Measurements from ENCODE around the gene ORC3. TPM values are rescaled to one million over a fixed set of nuclear protein-coding genes. Genes with fewer than 3 reads are reported as not detected.

ORC3 gene
- total RNA-seq, 6 donors from 2014 or later: 10.3 to 27.2 (median 17.2) TPM

DNA sequence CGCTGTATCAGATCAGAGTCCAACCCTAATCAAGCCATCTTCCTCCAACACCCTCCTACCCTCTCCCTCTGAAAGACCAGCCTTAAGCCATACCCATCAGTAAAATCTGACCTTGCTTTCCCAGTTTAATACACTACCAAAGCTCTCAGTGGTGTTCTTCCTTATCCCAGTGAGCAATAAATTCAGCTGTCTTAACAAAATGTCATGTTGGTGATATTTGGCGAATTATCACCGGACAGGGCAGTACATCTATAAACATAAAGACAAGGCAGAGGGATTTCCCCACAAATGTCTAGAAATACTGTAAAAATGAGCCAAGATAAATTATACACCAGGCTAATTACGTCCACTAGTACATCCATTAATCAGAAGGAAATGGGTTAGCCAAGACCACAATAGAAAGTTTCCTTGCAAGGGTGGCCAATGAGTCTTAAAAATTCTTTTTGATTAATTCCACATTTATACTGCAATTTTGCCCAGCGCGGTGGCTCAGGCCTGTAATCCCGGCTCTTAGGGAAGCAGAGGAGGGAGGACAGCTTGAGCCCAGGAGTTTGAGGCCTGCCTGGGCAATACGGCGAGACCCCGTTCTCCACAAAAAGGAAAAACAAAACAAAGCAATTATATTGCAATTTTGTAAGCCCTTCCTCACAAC is 1.1 kb upstream of the ORC3 start:
- Histone ChIP-seq H3K27ac (peak overlapping the region; percentile 87 to 93 (median 90)), H3K4me3 (peak overlapping the region; percentile 74 to 92 (median 84)), H3K27me3 (no peaks in the 10 kb centered on the region), H3K36me3 (peaks cover 0 to 8% (median 0%) of the 10 kb centered on the region in 4 donors), H3K9me3 (no peaks in the 10 kb centered on the region), H3K4me1 (peaks cover 22 to 65% (median 36%) of the 10 kb centered on the region in 4 donors)
- 34 to 40% methylated on average over 10 of the region's 10 CpGs for WGBS, 2 donors
- TF ChIP-seq, protein P1, sequence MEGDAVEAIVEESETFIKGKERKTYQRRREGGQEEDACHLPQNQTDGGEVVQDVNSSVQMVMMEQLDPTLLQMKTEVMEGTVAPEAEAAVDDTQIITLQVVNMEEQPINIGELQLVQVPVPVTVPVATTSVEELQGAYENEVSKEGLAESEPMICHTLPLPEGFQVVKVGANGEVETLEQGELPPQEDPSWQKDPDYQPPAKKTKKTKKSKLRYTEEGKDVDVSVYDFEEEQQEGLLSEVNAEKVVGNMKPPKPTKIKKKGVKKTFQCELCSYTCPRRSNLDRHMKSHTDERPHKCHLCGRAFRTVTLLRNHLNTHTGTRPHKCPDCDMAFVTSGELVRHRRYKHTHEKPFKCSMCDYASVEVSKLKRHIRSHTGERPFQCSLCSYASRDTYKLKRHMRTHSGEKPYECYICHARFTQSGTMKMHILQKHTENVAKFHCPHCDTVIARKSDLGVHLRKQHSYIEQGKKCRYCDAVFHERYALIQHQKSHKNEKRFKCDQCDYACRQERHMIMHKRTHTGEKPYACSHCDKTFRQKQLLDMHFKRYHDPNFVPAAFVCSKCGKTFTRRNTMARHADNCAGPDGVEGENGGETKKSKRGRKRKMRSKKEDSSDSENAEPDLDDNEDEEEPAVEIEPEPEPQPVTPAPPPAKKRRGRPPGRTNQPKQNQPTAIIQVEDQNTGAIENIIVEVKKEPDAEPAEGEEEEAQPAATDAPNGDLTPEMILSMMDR (IDR thresholded peaks at IDR 0.05): no peak
- TF ChIP-seq EP300 (IDR thresholded peaks at IDR 0.05): no peak
- no peak for TF ChIP-seq POLR2A (IDR thresholded peaks at IDR 0.05)
- TF ChIP-seq POLR2AphosphoS5 (IDR thresholded peaks at IDR 0.05): no peak
- DNase-seq (no peak), ATAC-seq (ENCODE audit: low FRiP score in 2 of 2) (no peak)

DNA sequence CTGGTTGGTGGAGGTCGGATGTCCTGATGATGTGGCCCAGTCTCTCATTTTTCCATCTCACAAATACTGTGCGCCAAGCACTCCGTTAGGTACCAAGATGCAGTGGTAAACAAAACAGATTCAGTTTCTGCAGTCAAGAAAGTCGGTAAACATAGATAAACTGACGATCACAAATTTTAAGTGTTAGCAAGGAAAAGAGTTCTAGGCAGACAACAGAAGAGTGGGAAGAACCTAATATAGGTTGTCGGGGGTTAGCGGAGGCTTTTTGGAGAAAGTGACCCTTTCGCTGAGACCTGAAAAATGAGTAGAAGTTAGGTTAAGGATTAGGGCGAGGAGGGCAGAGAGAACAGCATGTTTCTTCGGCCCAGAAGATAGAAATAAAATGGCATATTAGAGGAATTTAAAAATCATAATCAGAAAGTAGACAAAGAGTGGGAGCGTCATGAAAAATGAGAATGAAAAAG is 514 bp downstream of the ORC3 start:
- TF ChIP-seq, protein P1 (IDR thresholded peaks at IDR 0.05): no peak
- TF ChIP-seq POLR2A (IDR thresholded peaks at IDR 0.05) (no peak), POLR2AphosphoS5 (IDR thresholded peaks at IDR 0.05) (no peak), EP300 (IDR thresholded peaks at IDR 0.05) (no peak)
- ATAC-seq (ENCODE audit: low FRiP score in 2 of 2): no peak
- Histone ChIP-seq H3K9me3 (no peaks in the 10 kb centered on the region), H3K4me1 (peaks cover 22 to 61% (median 36%) of the 10 kb centered on the region in 4 donors), H3K27me3 (no peaks in the 10 kb centered on the region), H3K4me3 (peak overlapping the region; percentile 65 to 91 (median 75)), H3K27ac (peak overlapping the region; percentile 87 to 93 (median 90)), H3K36me3 (peaks cover 0 to 12% (median 0%) of the 10 kb centered on the region in 4 donors)
- 3% methylated on average over 11 of the region's 11 CpGs for WGBS, 2 donors
- no peak for DNase-seq

DNA sequence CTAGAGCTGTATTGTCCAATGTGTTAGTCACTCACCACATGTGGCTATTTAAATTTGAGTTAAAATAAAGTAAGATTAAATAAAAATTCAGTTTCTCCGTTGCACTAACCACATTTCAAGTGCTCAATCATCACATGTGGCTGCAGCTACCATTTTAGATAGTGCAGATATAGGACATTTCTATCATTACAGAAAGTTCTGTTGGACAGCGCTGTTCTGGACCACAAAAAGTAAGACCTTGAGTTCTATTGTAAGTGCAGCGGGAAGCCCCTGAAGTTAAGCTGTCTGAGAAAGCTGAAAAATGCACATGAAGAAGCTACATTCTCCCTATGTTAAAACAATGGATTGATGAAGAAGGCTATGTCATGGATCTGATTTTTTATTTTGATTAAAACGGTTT is 1.1 kb downstream of the ORC3 start:
- WGBS, 2 donors: 68 to 70% methylated on average over 4 of the region's 4 CpGs
- H3K27me3 ChIP-seq: no peaks in the 10 kb centered on the region
- ATAC-seq (ENCODE audit: low FRiP score in 2 of 2) (no peak), DNase-seq (no peak)
- H3K27ac ChIP-seq: no peak overlapping the region
- TF ChIP-seq, protein P1 (IDR thresholded peaks at IDR 0.05): no peak
- TF ChIP-seq POLR2AphosphoS5 (IDR thresholded peaks at IDR 0.05) (no peak), EP300 (IDR thresholded peaks at IDR 0.05) (no peak), POLR2A (IDR thresholded peaks at IDR 0.05) (no peak)
- peaks cover 0 to 18% (median 0%) of the 10 kb centered on the region in 4 donors for H3K36me3 ChIP-seq
- peaks cover 22 to 56% (median 33%) of the 10 kb centered on the region in 4 donors for H3K4me1 ChIP-seq
- H3K4me3 ChIP-seq: peak overlapping the region in 2 of 4 donors; percentile 74 to 76
- no peaks in the 10 kb centered on the region for H3K9me3 ChIP-seq

DNA sequence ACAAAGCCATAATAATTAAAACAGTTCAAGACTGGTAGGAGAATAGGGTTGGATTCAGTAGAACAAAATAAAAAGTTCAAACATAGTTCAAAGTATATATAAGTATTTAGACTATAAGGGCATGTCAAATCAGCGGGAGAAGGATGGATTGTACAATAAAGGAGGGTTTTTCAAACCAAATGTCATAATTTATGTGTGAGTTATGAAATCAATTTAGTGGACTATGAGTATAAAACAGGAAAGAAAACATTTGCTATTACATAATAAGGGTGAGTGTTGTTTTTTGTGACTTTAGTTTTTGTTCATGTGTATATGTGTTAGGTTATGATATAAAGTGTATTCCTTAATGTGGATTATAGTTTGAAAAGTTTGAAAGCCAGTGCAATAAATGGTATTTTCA is 10.6 kb downstream of the ORC3 start:
- Histone ChIP-seq H3K9me3 (no peaks in the 10 kb centered on the region), H3K4me1 (no peaks in the 10 kb centered on the region), H3K4me3 (no peak overlapping the region), H3K36me3 (peaks cover 0 to 17% (median 2%) of the 10 kb centered on the region in 4 donors), H3K27me3 (no peaks in the 10 kb centered on the region), H3K27ac (no peak overlapping the region)
- DNase-seq: no peak
- ATAC-seq (ENCODE audit: low FRiP score in 2 of 2): no peak
- TF ChIP-seq EP300 (IDR thresholded peaks at IDR 0.05): no peak
- no peak for TF ChIP-seq POLR2AphosphoS5 (IDR thresholded peaks at IDR 0.05)
- no peak for TF ChIP-seq POLR2A (IDR thresholded peaks at IDR 0.05)
- TF ChIP-seq, protein P1 (IDR thresholded peaks at IDR 0.05): no peak
- 69 to 71% methylated on average over 1 of the region's 1 CpG for WGBS, 2 donors

Data from upper lobe of left lung (tissue), 6 donors.